Fibroblast of lung (primary cell): Measurements from ENCODE around the gene WWOX. TPM values are rescaled to one million over a fixed set of nuclear protein-coding genes. Genes with fewer than 3 reads are reported as not detected.

Experiments
- DNase-seq, 2 donors: peaks; one replicate each; pipeline versions ENCODE4 v3.0.0 to v3.0.0-alpha.2; 2010; ENCODE audit warnings: low read depth in 2 of 2
- H2AFZ ChIP-seq: 2 replicates; pipeline ENCODE4 v1.5.1; 2012; ENCODE audit warnings: low read length, control low read depth, inconsistent platforms
- H3K27ac ChIP-seq: 2 replicates; pipeline ENCODE4 v1.5.1; 2011; ENCODE audit warnings: low read length, control low read depth; ENCODE audit not compliant: insufficient read depth
- H3K27me3 ChIP-seq: 2 replicates; pipeline ENCODE4 v1.5.1; 2011; ENCODE audit warnings: mild to moderate bottlenecking, low read length; ENCODE audit not compliant: control insufficient read depth, insufficient read depth
- H3K36me3 ChIP-seq: 2 replicates; pipeline ENCODE4 v1.5.1; 2011; ENCODE audit warnings: low read length; ENCODE audit not compliant: control insufficient read depth, insufficient read depth
- H3K4me1 ChIP-seq: 2 replicates; pipeline ENCODE4 v1.5.1; 2011; ENCODE audit warnings: low read length; ENCODE audit not compliant: control insufficient read depth, insufficient read depth; ENCODE audit errors: extremely low read depth
- H3K4me2 ChIP-seq: 2 replicates; pipeline ENCODE4 v1.5.1; 2011; ENCODE audit warnings: low read length, control low read depth; ENCODE audit not compliant: insufficient read depth; ENCODE audit errors: extremely low read depth
- H3K4me3 ChIP-seq, 4 experiments: fragments of 200-600 bp in 1 of 4; sonication (generic) in 1 of 4; replicated peaks in 1 of 4; 2 replicates each; pipeline ENCODE4 v1.5.1; 2011 to 2016; ENCODE audit warnings: low read length in 4 of 4, low read depth in 3 of 4, mild to moderate bottlenecking in 3 of 4, control low read depth in 2 of 4, inconsistent platforms in 1 of 4, mixed read lengths in 1 of 4; ENCODE audit not compliant: insufficient read depth in 1 of 4; ENCODE audit errors: control extremely low read depth in 1 of 4
- H3K79me2 ChIP-seq: 2 replicates; pipeline ENCODE4 v1.5.1; 2012; ENCODE audit warnings: mild to moderate bottlenecking, low read length, inconsistent platforms; ENCODE audit not compliant: control insufficient read depth, insufficient read depth
- H3K9ac ChIP-seq: 2 replicates; pipeline ENCODE4 v1.5.1; 2011; ENCODE audit warnings: mild to moderate bottlenecking, low read length, control low read depth; ENCODE audit not compliant: insufficient read depth
- H3K9me3 ChIP-seq: 2 replicates; pipeline ENCODE4 v1.5.1; 2012; ENCODE audit warnings: low read depth, low read length; ENCODE audit not compliant: control insufficient read depth, insufficient read depth
- H4K20me1 ChIP-seq: 2 replicates; pipeline ENCODE4 v1.5.1; 2011; ENCODE audit warnings: low read length; ENCODE audit not compliant: control insufficient read depth, insufficient read depth; ENCODE audit errors: extremely low read depth
- EZH2 ChIP-seq: IDR thresholded peaks from 2 replicates; pipeline ENCODE4 v1.5.1; 2012; ENCODE audit warnings: low read length, control low read depth, mild to moderate bottlenecking; ENCODE audit errors: missing control alignments
- polyA plus RNA-seq, 2 donors: library from polyadenylated mRNA; depleted of rRNA in 1 of 2; stranded (reverse) in 1 of 2; unstranded in 1 of 2; fragments of >200 nt; gene quantifications; 2 replicates each; pipeline ENCODE4 v1.2.1, GENCODE V29; 2011 to 2012; ENCODE audit warnings: missing spikeins in 1 of 2
- total RNA-seq: library from RNA; depleted of rRNA; stranded (reverse); fragments of >200 nt; gene quantifications from 2 replicates; pipeline ENCODE4 v1.2.1, GENCODE V29; 2014
- TF ChIP-seq, protein P1 (sequence below), 2 donors: IDR thresholded peaks in 1 of 2; conservative IDR thresholded peaks in 1 of 2; 1 replicate in 1 of 2; 2 replicates in 1 of 2; pipeline ENCODE4 v1.5.1; 2011 to 2012; ENCODE audit warnings: low read length in 2 of 2, control low read depth in 1 of 2, inconsistent platforms in 1 of 2, low read depth in 1 of 2, mild to moderate bottlenecking in 1 of 2

WWOX gene
- total and polyA plus RNA-seq, 2 donors (not counting 1 experiment from before 2014, with no cell fraction given) = 5.6 to 16.3 TPM

DNA sequence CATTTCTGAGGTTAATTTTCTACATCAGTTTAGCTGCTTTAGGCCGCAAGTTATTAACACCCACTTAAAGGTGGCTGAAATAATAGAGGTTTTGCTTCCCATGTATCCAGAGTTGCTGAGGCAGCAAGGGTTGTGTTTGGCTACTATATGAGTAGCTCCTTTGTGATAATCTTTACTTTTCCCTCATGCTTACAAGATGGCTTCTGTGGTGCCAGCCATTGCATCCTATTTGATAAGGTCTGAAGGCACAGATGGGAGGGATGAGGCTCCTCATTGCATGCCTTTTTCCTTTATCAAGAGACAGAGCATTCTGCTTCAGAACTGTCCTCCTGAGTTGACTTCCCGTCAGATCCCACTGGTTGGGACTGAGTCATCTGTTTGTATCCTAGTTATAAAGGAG, 340.2 kb downstream of the WWOX start:
- no peak overlapping the region for H2AFZ ChIP-seq
- no peak overlapping the region for H3K4me3 ChIP-seq
- no peaks in the 10 kb centered on the region for H3K27me3 ChIP-seq
- TF ChIP-seq EZH2 = no peak
- TF ChIP-seq, protein P1, sequence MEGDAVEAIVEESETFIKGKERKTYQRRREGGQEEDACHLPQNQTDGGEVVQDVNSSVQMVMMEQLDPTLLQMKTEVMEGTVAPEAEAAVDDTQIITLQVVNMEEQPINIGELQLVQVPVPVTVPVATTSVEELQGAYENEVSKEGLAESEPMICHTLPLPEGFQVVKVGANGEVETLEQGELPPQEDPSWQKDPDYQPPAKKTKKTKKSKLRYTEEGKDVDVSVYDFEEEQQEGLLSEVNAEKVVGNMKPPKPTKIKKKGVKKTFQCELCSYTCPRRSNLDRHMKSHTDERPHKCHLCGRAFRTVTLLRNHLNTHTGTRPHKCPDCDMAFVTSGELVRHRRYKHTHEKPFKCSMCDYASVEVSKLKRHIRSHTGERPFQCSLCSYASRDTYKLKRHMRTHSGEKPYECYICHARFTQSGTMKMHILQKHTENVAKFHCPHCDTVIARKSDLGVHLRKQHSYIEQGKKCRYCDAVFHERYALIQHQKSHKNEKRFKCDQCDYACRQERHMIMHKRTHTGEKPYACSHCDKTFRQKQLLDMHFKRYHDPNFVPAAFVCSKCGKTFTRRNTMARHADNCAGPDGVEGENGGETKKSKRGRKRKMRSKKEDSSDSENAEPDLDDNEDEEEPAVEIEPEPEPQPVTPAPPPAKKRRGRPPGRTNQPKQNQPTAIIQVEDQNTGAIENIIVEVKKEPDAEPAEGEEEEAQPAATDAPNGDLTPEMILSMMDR (conservative IDR thresholded peaks at IDR 0.05 in 1 of 2, IDR thresholded peaks at IDR 0.05 in 1 of 2; ENCODE audit: low read depth in 1 of 2, low read length in 2 of 2) = no peak
- no peak overlapping the region for H3K4me2 ChIP-seq
- H4K20me1 ChIP-seq = no peaks in the 10 kb centered on the region
- DNase-seq = no peak
- H3K36me3 ChIP-seq = no peaks in the 10 kb centered on the region
- H3K9ac ChIP-seq = no peak overlapping the region
- H3K4me1 ChIP-seq = no peaks in the 10 kb centered on the region
- no peaks in the 10 kb centered on the region for H3K79me2 ChIP-seq
- H3K27ac ChIP-seq = no peak overlapping the region
- H3K9me3 ChIP-seq = no peaks in the 10 kb centered on the region

DNA sequence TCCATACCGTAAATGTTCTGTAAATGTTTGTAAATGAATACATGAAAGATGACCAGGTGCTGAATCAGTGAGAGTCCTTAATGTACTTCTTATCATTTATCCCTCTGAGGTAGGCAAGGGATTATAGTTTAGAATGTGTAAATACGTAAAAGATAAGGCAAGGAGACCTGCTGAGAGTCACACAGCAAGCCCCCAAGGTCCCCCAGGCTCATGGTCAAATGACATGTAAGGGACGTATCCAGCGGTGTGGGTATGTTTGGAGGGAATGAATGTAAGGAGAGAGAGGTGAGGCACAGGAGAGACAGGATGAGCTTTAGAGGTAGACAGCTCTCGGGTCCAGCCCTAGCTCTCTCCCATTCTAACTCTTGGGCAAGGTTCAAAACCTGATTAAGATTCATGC, 341.8 kb downstream of the WWOX start:
- no peak for TF ChIP-seq EZH2
- TF ChIP-seq, protein P1 (conservative IDR thresholded peaks at IDR 0.05 in 1 of 2, IDR thresholded peaks at IDR 0.05 in 1 of 2; ENCODE audit: low read depth in 1 of 2, low read length in 2 of 2) = no peak
- H3K27me3 ChIP-seq = no peaks in the 10 kb centered on the region
- H3K4me1 ChIP-seq = no peaks in the 10 kb centered on the region
- H3K9me3 ChIP-seq = no peaks in the 10 kb centered on the region
- no peak overlapping the region for H3K4me3 ChIP-seq
- no peaks in the 10 kb centered on the region for H3K79me2 ChIP-seq
- no peak overlapping the region for H3K9ac ChIP-seq
- no peaks in the 10 kb centered on the region for H4K20me1 ChIP-seq
- H3K27ac ChIP-seq = no peak overlapping the region
- no peak overlapping the region for H2AFZ ChIP-seq
- H3K36me3 ChIP-seq = no peaks in the 10 kb centered on the region
- H3K4me2 ChIP-seq = no peak overlapping the region
- no peak for DNase-seq

DNA sequence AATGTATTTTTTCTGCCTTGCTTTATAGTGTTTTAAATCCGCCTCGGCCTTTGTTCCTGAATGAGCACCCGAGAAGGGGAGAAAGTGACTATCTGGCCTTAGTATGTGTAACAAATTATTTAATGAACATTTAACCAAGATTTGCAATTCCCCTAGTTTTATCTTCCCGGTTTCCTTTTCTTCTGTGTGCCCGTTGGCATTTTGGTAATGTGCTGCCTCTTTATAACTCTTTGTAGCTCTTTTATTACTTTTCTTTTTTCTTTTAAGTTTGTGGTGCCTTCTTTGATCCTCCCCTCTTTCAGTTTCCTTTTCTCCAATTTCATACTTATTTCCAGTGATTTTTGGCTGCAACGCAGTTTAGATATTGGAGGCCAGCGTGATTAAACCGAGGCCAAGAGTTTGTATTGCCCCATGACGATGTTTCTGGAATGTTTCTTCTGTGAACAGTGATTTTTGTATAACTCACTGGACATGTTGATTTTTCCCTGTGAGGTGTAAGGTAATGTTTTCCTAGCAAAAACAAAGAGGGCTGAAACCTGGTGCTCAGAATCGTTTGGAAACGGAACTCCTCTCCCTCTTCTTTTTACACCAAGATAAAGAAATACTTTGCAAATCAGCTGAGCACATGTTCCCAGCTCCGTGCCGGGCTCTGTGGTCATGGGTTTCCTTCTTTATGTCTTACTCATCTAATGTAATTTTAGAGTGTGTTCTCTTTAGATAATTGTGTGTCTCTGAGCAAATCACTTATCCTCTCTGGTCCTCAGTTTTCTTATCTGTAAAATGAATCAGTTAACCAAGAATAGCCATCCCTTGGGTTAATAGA, 344.3 kb downstream of the WWOX start:
- TF ChIP-seq EZH2 = no peak
- TF ChIP-seq, protein P1 (conservative IDR thresholded peaks at IDR 0.05 in 1 of 2, IDR thresholded peaks at IDR 0.05 in 1 of 2; ENCODE audit: low read depth in 1 of 2, low read length in 2 of 2) = no peak
- H3K79me2 ChIP-seq = no peaks in the 10 kb centered on the region
- no peaks in the 10 kb centered on the region for H4K20me1 ChIP-seq
- H3K36me3 ChIP-seq = no peaks in the 10 kb centered on the region
- H3K4me3 ChIP-seq = no peak overlapping the region
- DNase-seq = peak; percentile 4 to 60
- H3K4me1 ChIP-seq = no peaks in the 10 kb centered on the region
- H3K27me3 ChIP-seq = no peaks in the 10 kb centered on the region
- H3K9me3 ChIP-seq = no peaks in the 10 kb centered on the region
- no peak overlapping the region for H3K9ac ChIP-seq
- no peak overlapping the region for H3K27ac ChIP-seq
- H2AFZ ChIP-seq = no peak overlapping the region
- H3K4me2 ChIP-seq = no peak overlapping the region
